Naive thymus-derived CD4-positive, alpha-beta T cell (primary cell): ENCODE results near the gene SLCO2B1. TPM values are rescaled to one million over a fixed set of nuclear protein-coding genes. Genes with fewer than 3 reads are reported as not detected.

Experiments used
- ATAC-seq: fragments of 150-1000 bp; cut with Tn5 transposase; 2 replicates; pipeline ENCODE4 v1.10.0; 2021; ENCODE audit warnings: mild to moderate bottlenecking, moderate library complexity
- CTCF ChIA-PET: fragments of 350-600 bp; sonication (Branson Sonifier 250); formaldehyde crosslinking; loops from one replicate; lab custom pipeline; 2021; ENCODE audit warnings: antibody characterized with exemption; lab: Charles Lee
- POLR2A ChIA-PET: fragments of 350-600 bp; sonication (Branson Sonifier 250); formaldehyde crosslinking; loops from one replicate; lab custom pipeline; 2021; ENCODE audit warnings: antibody characterized with exemption, inconsistent platforms; lab: Charles Lee
- DNase-seq, 9 donors: peaks; one replicate each; pipeline versions ENCODE4 v3.0.0 to v3.0.0-alpha.2; 2020 to 2022; ENCODE audit warnings: mixed read lengths in 1 of 9
- H3K27ac ChIP-seq: one replicate; pipeline ENCODE4 v1.7.0; 2013; ENCODE audit warnings: mild to moderate bottlenecking, low read depth, low read length, moderate library complexity
- H3K27me3 ChIP-seq, 2 donors: one replicate each; pipeline ENCODE4 v1.7.0; 2013; ENCODE audit warnings: low read length in 2 of 2, mild to moderate bottlenecking in 2 of 2, moderate library complexity in 2 of 2; ENCODE audit not compliant: control insufficient read depth in 2 of 2, insufficient read depth in 2 of 2
- H3K36me3 ChIP-seq, 3 experiments: 1 replicate in 2 of 3; 2 replicates in 1 of 3; pipeline ENCODE4 v1.7.0; 2013; ENCODE audit warnings: low read length in 3 of 3, mild to moderate bottlenecking in 3 of 3, moderate library complexity in 1 of 3; ENCODE audit not compliant: insufficient read depth in 3 of 3, control insufficient read depth in 2 of 3
- H3K4me1 ChIP-seq, 2 donors: one replicate each; pipeline ENCODE4 v1.7.0; 2013; ENCODE audit warnings: low read length in 2 of 2, mild to moderate bottlenecking in 2 of 2, moderate library complexity in 1 of 2; ENCODE audit not compliant: control insufficient read depth in 2 of 2, insufficient read depth in 2 of 2
- H3K4me3 ChIP-seq: 2 replicates; pipeline ENCODE4 v1.7.0; 2013; ENCODE audit warnings: mild to moderate bottlenecking, low read length
- H3K9me3 ChIP-seq, 3 experiments: 1 replicate in 2 of 3; 2 replicates in 1 of 3; pipeline ENCODE4 v1.7.0; 2013; ENCODE audit warnings: low read length in 3 of 3; ENCODE audit not compliant: control insufficient read depth in 2 of 3
- H3K27ac Mint-ChIP-seq, 9 donors: one replicate each; pipeline ENCODE4 v1.8.0; 2020 to 2022; ENCODE audit warnings: mixed read lengths in 9 of 9, mild to moderate bottlenecking in 8 of 9, moderate library complexity in 5 of 9, inconsistent platforms in 2 of 9
- H3K27me3 Mint-ChIP-seq, 5 donors: one replicate each; pipeline ENCODE4 v1.8.0; 2021 to 2022; ENCODE audit warnings: mixed read lengths in 5 of 5, mild to moderate bottlenecking in 1 of 5
- H3K36me3 Mint-ChIP-seq, 5 donors: one replicate each; pipeline ENCODE4 v1.8.0; 2020 to 2022; ENCODE audit warnings: mixed read lengths in 5 of 5, mild to moderate bottlenecking in 3 of 5, inconsistent platforms in 1 of 5
- H3K4me1 Mint-ChIP-seq, 7 donors: one replicate each; pipeline ENCODE4 v1.8.0; 2020 to 2022; ENCODE audit warnings: mixed read lengths in 7 of 7, mild to moderate bottlenecking in 3 of 7, inconsistent platforms in 1 of 7
- H3K4me3 Mint-ChIP-seq, 10 donors: one replicate each; pipeline ENCODE4 v1.8.0; 2020 to 2022; ENCODE audit warnings: mild to moderate bottlenecking in 10 of 10, mixed read lengths in 10 of 10, moderate library complexity in 6 of 10, inconsistent platforms in 2 of 10
- H3K9me3 Mint-ChIP-seq, 11 donors: one replicate each; pipeline ENCODE4 v1.8.0; 2020 to 2022; ENCODE audit warnings: mixed read lengths in 11 of 11, mild to moderate bottlenecking in 4 of 11, inconsistent platforms in 1 of 11, moderate library complexity in 1 of 11
- intact Hi-C, 2 donors: fragments of 100-400 bp; cut with micrococcal nuclease; formaldehyde crosslinking; loops; one replicate each; pipeline ENCODE4 v1.15.1; 2023
- polyA plus RNA-seq, 2 donors: library from polyadenylated mRNA; unstranded; fragments of 300-500 nt; fragmentation: Illumina TruSeq; gene quantifications; one replicate each; pipeline ENCODE4 v1.2.3, GENCODE V29; 2021
- total RNA-seq, 6 experiments: library from RNA in 5 of 6; stranded (reverse) in 5 of 6; gene quantifications; 1 replicate in 5 of 6; 2 replicates in 1 of 6; pipeline ENCODE4 v1.2.3 and lab custom pipeline; 2021 to 2026

The SLCO2B1 gene
- total and polyA plus RNA-seq, 7 experiments from 2014 or later = 0.19 to 4.3 (median 1.9) TPM; not detected in 3

DNA sequence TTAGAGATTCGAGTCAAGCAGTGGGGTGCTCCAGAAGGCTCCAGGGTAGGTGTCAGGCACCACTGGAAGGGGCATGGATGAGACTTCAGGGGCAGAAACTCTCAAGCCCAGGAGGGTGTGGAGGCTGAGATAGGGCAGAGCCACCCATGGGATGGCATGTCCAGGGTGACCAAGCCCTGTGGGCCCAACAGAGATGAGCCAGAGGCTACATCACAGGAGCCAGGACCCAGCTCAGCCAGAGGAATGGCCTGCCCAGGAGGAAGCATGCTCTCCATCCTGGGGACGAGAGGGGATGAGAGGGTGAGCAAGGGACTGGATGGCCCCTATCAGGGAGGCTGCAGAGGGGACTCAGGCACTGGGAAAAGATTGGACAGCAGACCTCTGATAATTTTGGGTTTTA lies 42.8 kb downstream of the SLCO2B1 start:
- Histone ChIP-seq H3K9me3 (no peaks in the 10 kb centered on the region), H3K4me3 (no peak overlapping the region), H3K36me3 (no peaks in the 10 kb centered on the region), H3K27ac (no peak overlapping the region), H3K4me1 (no peaks in the 10 kb centered on the region), H3K27me3 (no peaks in the 10 kb centered on the region)
- Mint-ChIP-seq H3K4me1 (peaks cover 0 to 1% (median 0%) of the 10 kb centered on the region in 7 donors), H3K27me3 (peaks cover 0 to 10% (median 0%) of the 10 kb centered on the region in 5 donors), H3K36me3 (no peaks in the 10 kb centered on the region), H3K27ac (no peak overlapping the region), H3K9me3 (peaks cover 0 to 1% (median 0%) of the 10 kb centered on the region in 11 donors), H3K4me3 (no peak overlapping the region)
- ChIA-PET POLR2A (no interaction called here), CTCF (interaction anchor here (3.5 kb wide), 1 partner anchor 10 kb away, joined by 12 read pairs; no protein-coding TSS in a partner anchor)
- ATAC-seq = no peak
- intact Hi-C loops = no loop called here
- DNase-seq = no peak

DNA sequence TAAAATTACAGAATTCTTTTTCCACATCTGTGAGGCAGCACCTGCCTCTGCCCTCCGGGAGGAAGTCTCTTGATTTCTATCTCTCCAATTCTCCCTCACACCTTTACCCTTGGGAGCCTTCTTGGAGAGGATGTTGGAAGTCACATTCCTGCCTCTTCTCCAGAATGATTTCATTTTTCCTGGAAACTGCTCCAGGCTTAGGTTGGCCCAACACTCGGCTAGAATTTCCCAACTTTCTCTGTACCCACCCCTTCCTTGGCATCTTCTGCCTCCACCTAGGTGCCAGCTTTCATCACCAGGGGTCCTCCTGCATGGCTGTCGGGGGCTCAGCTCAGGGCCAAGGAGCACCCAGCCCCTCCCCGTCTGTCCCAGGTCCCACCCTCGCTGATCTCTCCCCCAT lies 43.2 kb downstream of the SLCO2B1 start:
- Mint-ChIP-seq H3K36me3 (no peaks in the 10 kb centered on the region), H3K27ac (no peak overlapping the region), H3K4me1 (no peaks in the 10 kb centered on the region), H3K9me3 (peaks cover 0 to 1% (median 0%) of the 10 kb centered on the region in 11 donors), H3K27me3 (peaks cover 0 to 10% (median 0%) of the 10 kb centered on the region in 5 donors), H3K4me3 (no peak overlapping the region)
- ATAC-seq = no peak
- no peaks in the 10 kb centered on the region for H3K36me3 ChIP-seq
- no peaks in the 10 kb centered on the region for H3K4me1 ChIP-seq
- DNase-seq = no peak
- no peaks in the 10 kb centered on the region for H3K27me3 ChIP-seq
- no peak overlapping the region for H3K27ac ChIP-seq
- no peaks in the 10 kb centered on the region for H3K9me3 ChIP-seq
- CTCF ChIA-PET = interaction anchor here (3.5 kb wide), 1 partner anchor 10 kb away, joined by 12 read pairs; no protein-coding TSS in a partner anchor
- intact Hi-C loops = no loop called here
- no peak overlapping the region for H3K4me3 ChIP-seq
- POLR2A ChIA-PET = no interaction called here

DNA sequence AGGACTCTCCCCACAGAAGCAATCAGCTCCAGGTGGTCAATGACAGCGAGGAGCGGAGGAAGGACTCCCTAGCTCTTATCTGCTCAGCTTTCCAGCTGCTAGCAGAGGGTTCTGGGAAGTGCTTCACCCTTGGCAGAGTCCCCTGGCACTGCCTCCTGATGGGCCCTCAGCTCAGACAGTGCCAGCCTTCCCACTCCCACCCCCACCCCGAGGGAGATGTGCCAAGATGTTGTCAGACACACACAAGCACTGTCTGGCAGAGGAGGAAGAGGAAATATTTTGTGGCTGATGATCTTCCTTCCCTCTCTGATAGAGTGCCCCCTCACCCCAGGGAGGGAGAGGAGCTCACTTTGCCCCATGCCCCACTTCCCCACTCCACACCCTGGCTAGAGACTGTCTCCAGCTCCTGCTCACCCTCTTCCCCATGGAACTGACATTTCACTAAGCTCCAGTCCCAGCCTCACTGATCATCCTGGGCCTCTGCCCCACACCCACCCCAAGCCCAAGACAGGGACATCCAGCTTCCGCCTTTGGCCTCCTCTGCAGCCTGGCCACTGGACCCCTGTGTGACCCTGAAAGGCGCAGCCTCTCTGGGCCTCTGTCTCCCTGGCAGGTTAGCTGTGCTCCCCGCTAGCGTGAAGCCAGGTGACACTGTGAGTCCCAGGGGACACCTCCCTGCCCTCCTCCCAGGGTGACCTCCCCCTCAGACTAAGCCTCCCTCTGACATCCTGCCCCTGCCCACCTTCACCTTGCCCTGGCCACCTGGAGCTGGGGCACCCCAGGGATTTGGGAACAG lies 44.5 kb downstream of the SLCO2B1 start:
- Mint-ChIP-seq H3K36me3 (no peaks in the 10 kb centered on the region), H3K4me3 (no peak overlapping the region), H3K9me3 (peaks cover 0 to 1% (median 0%) of the 10 kb centered on the region in 11 donors), H3K4me1 (no peaks in the 10 kb centered on the region), H3K27me3 (peaks cover 0 to 12% (median 0%) of the 10 kb centered on the region in 5 donors), H3K27ac (no peak overlapping the region)
- Histone ChIP-seq H3K9me3 (no peaks in the 10 kb centered on the region), H3K27me3 (no peaks in the 10 kb centered on the region), H3K4me3 (no peak overlapping the region), H3K4me1 (no peaks in the 10 kb centered on the region), H3K27ac (no peak overlapping the region), H3K36me3 (no peaks in the 10 kb centered on the region)
- peak; percentile 12 for ATAC-seq
- CTCF ChIA-PET = interaction anchor here (0.8 to 3.5 kb wide), 2 partner anchors 9 to 55 kb away, joined by 4 to 12 read pairs; no protein-coding TSS in a partner anchor
- POLR2A ChIA-PET = no interaction called here
- DNase-seq = no peak
- intact Hi-C loops = no loop called here

DNA sequence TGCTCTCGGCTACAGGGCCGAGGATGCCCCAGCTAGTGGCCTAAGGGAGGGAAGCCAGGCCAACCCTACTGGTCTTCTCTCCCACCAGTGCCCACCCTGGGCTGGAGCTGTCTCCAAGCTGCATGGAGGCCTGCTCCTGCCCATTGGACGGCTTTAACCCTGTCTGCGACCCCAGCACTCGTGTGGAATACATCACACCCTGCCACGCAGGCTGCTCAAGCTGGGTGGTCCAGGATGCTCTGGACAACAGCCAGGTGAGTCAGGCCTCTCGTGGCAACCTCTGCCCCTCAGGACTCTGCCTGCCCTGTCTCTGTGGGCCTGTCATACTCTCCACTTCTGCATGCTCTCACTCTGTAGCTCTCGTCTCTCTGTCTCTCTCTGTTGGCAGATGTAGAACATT lies 45.5 kb downstream of the SLCO2B1 start:
- Mint-ChIP-seq H3K4me3 (no peak overlapping the region), H3K9me3 (no peaks in the 10 kb centered on the region), H3K4me1 (no peaks in the 10 kb centered on the region), H3K27me3 (peaks cover 0 to 12% (median 0%) of the 10 kb centered on the region in 5 donors), H3K36me3 (no peaks in the 10 kb centered on the region), H3K27ac (no peak overlapping the region)
- DNase-seq = no peak
- H3K4me1 ChIP-seq = no peaks in the 10 kb centered on the region
- ATAC-seq = no peak
- peaks cover 0 to 2% of the 10 kb centered on the region in 2 donors for H3K27me3 ChIP-seq
- no peak overlapping the region for H3K27ac ChIP-seq
- ChIA-PET POLR2A (no interaction called here), CTCF (interaction anchor here (3.5 kb wide), 1 partner anchor 7 kb away, joined by 12 read pairs; no protein-coding TSS in a partner anchor)
- H3K9me3 ChIP-seq = no peaks in the 10 kb centered on the region
- intact Hi-C loops = no loop called here
- H3K4me3 ChIP-seq = no peak overlapping the region
- no peaks in the 10 kb centered on the region for H3K36me3 ChIP-seq

- no peak overlapping the region for H3K27ac ChIP-seq
- Mint-ChIP-seq H3K4me3 (no peak overlapping the region), H3K27me3 (peaks cover 0 to 10% (median 0%) of the 10 kb centered on the region in 5 donors), H3K27ac (no peak overlapping the region), H3K4me1 (no peaks in the 10 kb centered on the region), H3K36me3 (no peaks in the 10 kb centered on the region), H3K9me3 (no peaks in the 10 kb centered on the region)
- POLR2A ChIA-PET = no interaction called here
- CTCF ChIA-PET = no interaction called here
- ATAC-seq (no peak), DNase-seq (no peak)
- no peak overlapping the region for H3K4me3 ChIP-seq
- H3K4me1 ChIP-seq = no peaks in the 10 kb centered on the region
- intact Hi-C loops = no loop called here
- peaks cover 0 to 2% of the 10 kb centered on the region in 2 donors for H3K27me3 ChIP-seq
- H3K9me3 ChIP-seq = no peaks in the 10 kb centered on the region
- no peaks in the 10 kb centered on the region for H3K36me3 ChIP-seq
Observed at GRCh38 chr11:75197512-75198277, 46.8 kb downstream of the SLCO2B1 start.

DNA sequence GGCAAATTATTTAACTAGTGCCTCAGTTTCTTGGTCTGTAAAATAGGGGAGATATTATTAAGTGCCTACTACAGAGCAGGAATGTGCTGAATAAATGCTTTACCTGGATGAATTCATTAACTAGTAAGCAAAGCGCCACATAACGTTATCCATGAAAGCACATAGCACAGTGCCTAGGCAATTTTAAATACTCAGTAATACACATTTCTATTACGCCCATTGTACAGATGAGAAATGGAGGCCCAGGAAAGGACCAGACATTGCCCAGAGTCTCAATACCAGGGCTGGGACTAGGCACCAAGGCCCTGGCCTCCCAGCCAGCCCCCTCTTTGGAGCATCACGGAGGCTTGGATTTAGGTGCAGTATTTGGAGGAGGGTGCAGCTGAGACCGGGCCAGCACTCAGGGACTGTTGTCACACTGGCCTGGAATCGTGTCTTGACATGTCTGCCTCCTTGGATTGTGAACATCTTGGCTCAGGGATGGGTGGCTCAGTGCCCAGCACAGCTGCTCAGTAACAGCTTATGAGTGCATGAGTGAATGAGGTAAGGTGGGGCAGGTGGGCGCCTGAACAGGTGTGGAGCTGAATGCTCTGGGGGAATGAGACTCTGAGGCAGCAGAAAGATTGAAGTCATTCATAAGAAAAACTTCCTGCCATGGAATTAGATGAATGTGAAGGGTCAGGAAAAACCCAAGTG lies 47.5 kb downstream of the SLCO2B1 start:
- intact Hi-C loops = no loop called here
- Histone ChIP-seq H3K4me3 (no peak overlapping the region), H3K36me3 (no peaks in the 10 kb centered on the region), H3K27me3 (peaks cover 0 to 2% of the 10 kb centered on the region in 2 donors), H3K9me3 (no peaks in the 10 kb centered on the region), H3K27ac (no peak overlapping the region), H3K4me1 (no peaks in the 10 kb centered on the region)
- H3K27me3 Mint-ChIP-seq = peaks cover 0 to 10% (median 0%) of the 10 kb centered on the region in 5 donors
- H3K4me1 Mint-ChIP-seq = no peaks in the 10 kb centered on the region
- ChIA-PET CTCF (no interaction called here), POLR2A (no interaction called here)
- no peaks in the 10 kb centered on the region for H3K9me3 Mint-ChIP-seq
- ATAC-seq (no peak), DNase-seq (no peak)
- H3K27ac Mint-ChIP-seq = no peak overlapping the region
- H3K4me3 Mint-ChIP-seq = no peak overlapping the region
- H3K36me3 Mint-ChIP-seq = no peaks in the 10 kb centered on the region
